NCI-H446 treated with DMSO at 0.1 percent for 48 hours (cell line): ENCODE data around the gene MLLT3.
A peak's percentile ranks its signal among the peaks of the same experiment; 100 is the strongest.

Experiments
- DNase-seq: peaks from one replicate; lab custom pipeline; 2025; lab: John Stamatoyannopoulos, UW

Gene MLLT3

GRCh38 chr9:20557890-20558565, 64.3 kb downstream of the MLLT3 start:
- peak; percentile 40 for DNase-seq

- no peak for DNase-seq
Measured at GRCh38 chr9:20557285-20557684, 65.0 kb downstream of the MLLT3 start.

- DNase-seq = no peak
Measured at GRCh38 chr9:20553558-20554149, 68.6 kb downstream of the MLLT3 start.

GRCh38 chr9:20552874-20553557, 69.3 kb downstream of the MLLT3 start:
- DNase-seq = no peak

- no peak for DNase-seq
Measured at GRCh38 chr9:20551835-20552234, 70.5 kb downstream of the MLLT3 start.

DNA sequence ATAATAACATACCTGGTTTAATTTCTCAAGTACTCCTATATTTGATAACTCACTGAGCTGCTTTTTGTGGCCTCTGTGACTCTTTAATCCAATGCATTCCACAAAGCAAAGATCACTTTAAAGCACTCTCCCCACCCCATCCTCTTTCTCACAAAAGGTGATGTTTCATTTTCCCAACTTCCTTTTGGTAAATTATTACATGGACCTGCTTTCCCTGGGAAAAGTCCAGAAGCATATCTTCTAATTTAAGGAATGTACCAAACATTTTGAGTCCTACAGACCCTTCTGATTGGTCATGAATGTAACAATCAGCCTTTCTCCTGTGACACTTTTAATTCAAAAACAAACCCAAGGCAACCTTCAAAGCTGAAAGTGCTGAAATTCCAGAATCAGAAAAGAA, 71.1 kb downstream of the MLLT3 start:
- DNase-seq = no peak

- no peak for DNase-seq
Measured at GRCh38 chr9:20550326-20550725, 72.0 kb downstream of the MLLT3 start.

GRCh38 chr9:20549053-20549452, 73.2 kb downstream of the MLLT3 start:
- DNase-seq = no peak

DNA sequence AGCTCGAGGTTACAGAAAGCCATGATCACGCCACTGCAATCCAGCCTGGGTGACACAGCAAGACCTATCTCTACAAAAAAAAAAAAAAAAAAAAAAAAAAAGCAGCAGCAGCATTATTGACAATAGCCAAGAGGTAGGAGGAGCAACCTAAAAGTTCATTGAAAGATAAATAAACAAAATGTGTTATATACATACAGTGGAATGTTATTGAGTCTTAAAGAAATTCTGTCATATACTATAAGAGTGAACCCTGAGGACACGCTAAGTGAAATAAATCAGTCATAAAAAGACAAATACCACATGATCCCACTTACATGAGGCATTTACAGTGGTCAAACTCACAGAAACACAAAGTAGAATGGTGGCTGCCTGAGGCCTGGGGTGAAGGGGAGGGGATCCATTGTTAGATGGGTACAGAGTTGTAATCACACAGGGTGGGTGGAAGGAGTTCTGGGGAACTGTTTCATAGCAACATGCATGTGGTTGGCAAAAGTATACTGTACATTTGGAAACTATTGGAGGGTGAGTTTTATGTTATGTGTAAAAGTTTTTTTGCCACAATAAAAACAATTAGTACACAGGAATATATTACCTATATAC, 77.2 kb downstream of the MLLT3 start:
- DNase-seq = no peak

GRCh38 chr9:20540169-20540863, 82.0 kb downstream of the MLLT3 start:
- no peak for DNase-seq

DNA sequence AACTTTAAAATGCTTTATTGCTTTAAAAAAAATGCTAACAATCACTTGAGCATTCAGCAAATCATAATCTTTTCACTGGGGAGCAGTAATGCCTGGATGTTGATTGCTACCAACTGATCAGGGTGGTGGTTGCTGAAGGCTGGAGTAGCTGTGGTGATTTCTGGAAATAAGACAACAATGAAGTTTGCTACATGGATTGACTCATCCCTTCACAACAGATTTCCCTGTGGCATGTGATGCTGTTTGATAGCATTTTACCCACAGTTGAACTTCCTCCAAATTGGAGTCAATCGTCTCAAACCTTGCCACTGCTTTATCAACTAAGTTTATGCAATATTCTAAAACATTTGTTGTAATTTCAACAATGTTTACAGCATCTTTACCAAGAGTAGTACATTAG, 83.3 kb downstream of the MLLT3 start:
- DNase-seq = no peak

GRCh38 chr9:20538092-20538491, 84.2 kb downstream of the MLLT3 start:
- DNase-seq = no peak

- DNase-seq = no peak
Measured at GRCh38 chr9:20537294-20537693, 85.0 kb downstream of the MLLT3 start.

DNA sequence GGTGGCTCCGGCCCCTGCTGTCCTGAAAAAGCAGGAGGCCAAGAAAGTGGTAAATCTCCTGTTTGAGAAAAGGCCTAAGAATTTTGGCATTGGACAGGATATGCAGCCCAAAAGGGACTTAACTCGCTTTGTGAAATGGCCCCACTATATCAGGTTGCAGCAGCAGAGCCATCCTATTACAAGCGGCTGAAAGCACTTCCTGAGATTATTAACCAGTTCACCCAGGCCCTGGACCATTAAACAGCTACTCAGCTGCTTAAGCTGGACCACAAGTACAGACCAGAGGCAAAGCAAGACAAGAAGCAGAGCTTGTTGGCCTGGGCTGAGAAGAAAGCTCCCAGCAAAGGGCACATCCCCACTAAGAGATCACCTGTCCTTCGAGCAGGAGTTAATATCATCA, 89.7 kb downstream of the MLLT3 start:
- DNase-seq = no peak

DNA sequence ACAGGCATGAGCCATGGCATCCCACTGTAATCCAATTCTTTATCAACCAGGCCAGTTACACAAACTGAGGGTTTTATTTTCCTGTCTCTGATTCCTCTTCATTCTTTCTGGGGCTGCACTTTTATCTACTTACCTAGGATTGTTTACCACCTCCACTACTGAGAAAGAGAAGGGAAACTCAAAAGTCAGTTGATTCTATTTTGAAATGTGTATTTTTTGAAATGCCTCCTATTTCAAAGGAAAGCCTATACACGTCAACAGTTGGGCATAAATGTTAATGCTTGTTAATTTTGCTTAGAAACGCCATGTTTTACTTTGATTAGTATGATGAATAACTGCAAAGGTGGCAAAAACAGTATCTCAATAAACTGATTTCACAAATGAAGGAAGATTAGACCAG, 92.5 kb downstream of the MLLT3 start:
- DNase-seq = no peak

- DNase-seq = no peak
Measured at GRCh38 chr9:20528253-20528652, 94.0 kb downstream of the MLLT3 start.

- DNase-seq = no peak
Measured at GRCh38 chr9:20526500-20527319, 95.6 kb downstream of the MLLT3 start.

DNA sequence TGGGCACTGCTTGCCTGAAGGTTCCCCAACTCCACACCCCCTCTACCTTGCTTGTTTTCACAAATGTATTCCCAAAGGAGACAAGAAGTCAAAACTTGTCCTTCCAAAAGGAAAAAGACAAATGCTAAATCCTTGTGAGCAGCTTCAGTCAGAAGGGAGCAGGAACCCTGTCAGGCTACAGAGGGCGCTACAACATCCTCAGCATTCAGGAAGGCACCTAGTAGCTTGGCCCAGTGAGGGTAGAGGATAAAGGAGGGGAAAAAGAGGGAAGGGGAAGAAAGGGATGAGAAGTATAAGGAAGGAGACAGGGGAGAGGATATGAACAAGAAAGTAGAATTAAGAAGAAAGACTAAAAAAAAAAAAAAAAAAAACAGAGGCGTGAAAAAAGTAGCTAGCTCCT, 97.5 kb downstream of the MLLT3 start:
- DNase-seq = no peak

GRCh38 chr9:20518737-20519136, 103.6 kb downstream of the MLLT3 start:
- no peak for DNase-seq

DNA sequence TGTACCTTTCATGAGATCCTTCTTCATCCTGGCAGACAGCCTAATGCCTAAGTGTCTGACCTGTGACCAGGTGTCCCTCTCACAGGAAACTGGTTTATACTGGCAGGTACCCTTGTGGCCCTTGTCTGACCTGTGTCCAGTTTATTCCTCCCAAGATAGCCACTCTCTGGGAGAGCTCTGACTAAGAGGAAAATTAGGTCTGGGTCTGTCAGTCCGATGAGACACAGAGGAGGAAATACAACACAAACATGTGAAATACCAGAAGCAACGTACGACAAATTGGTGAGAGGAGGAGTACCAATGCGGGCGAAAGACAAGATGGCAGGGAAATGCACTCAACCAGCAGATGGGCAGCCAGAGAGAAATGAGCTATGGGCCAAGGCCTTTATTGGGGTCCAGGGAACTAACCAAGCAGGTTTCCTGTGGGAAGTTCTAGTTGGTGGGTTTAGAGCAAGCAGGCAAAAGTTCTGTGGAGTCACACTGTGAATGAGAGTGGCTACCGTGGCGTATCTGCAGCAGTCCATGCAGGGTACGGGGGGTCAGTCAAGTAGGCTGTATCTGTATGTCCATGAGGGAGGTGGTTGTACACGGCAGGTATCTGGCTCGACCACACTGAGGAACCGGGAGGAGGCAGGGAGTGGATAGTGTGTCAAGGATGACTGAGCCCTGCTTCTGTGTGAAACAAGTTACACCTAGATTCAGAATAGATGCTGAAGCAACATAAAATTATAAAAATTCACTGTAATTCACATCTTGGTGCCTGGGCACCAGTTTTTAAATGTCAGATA, 109.0 kb downstream of the MLLT3 start:
- DNase-seq = no peak

DNA sequence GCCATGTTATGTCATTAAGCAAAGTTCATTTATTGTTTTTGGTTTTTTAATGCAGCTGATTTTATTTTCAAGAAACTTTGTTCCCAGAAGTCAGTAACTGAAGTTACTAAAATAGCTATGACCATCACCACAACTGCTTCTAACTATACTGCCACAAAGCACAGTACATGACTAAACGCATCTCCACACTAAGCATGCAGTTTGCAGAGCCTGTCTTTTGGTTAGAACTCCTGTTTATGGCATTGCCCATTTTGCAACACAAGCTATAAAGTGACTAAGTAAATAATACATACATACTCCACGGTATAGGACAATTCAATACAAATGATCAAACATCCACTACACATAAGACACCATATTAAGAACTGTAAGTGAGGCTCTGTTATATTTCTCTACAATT, 109.7 kb downstream of the MLLT3 start:
- no peak for DNase-seq
